ENCODE results near the gene CFAP58. TPM values are rescaled to one million over a fixed set of nuclear protein-coding genes. Genes with fewer than 3 reads are reported as not detected.

CFAP58 gene
- total RNA-seq, 2 experiments from 2014 or later: 0.24 to 0.47 TPM

- no peak overlapping the region for H3K4me3 Mint-ChIP-seq
- POLR2A ChIA-PET: interaction anchor here (0.6 to 2.2 kb wide), 6 partner anchors 8 to 54 kb away, joined by 3 to 24 read pairs (median 4); partner anchors contain the start of gene ITPRIP
Measured at GRCh38 chr10:104330168-104331110, 23.2 kb upstream of the CFAP58 start.

GRCh38 chr10:104331208-104331838 is 22.3 kb upstream of the CFAP58 start:
- CTCF ChIA-PET: interaction anchor here (1.7 to 6.5 kb wide), 4 partner anchors 15 to 57 kb away, joined by 3 to 53 read pairs (median 22); partner anchors contain the start of gene CFAP58
- DNase-seq (no peak), ATAC-seq (no peak)
- no peak overlapping the region for H3K27ac Mint-ChIP-seq
- no peaks in the 10 kb centered on the region for H3K9me3 Mint-ChIP-seq (ENCODE audit: insufficient read depth)
- no peak overlapping the region for H3K4me3 Mint-ChIP-seq
- POLR2A ChIA-PET: no interaction called here
- H3K27me3 Mint-ChIP-seq (ENCODE audit: low read depth): no peaks in the 10 kb centered on the region
- H3K36me3 Mint-ChIP-seq (ENCODE audit: low read depth): peaks cover 39% of the 10 kb centered on the region
- peaks cover 97% of the 10 kb centered on the region for H3K4me1 Mint-ChIP-seq (ENCODE audit: low read depth)

More at GRCh38 chr10:104330168-104331110, 23.2 kb upstream of the CFAP58 start:
- Mint-ChIP-seq H3K27ac (peak overlapping the region; percentile 91), H3K27me3 (ENCODE audit: low read depth) (no peaks in the 10 kb centered on the region), H3K4me1 (ENCODE audit: low read depth) (peaks cover 98% of the 10 kb centered on the region), H3K9me3 (ENCODE audit: insufficient read depth) (no peaks in the 10 kb centered on the region), H3K36me3 (ENCODE audit: low read depth) (peaks cover 44% of the 10 kb centered on the region)
- ATAC-seq (no peak), DNase-seq (no peak)
- CTCF ChIA-PET: interaction anchor here (1.0 to 6.5 kb wide), 11 partner anchors 8 to 70 kb away, joined by 3 to 53 read pairs (median 4); partner anchors contain the start of genes CFAP58 and ITPRIP

DNA sequence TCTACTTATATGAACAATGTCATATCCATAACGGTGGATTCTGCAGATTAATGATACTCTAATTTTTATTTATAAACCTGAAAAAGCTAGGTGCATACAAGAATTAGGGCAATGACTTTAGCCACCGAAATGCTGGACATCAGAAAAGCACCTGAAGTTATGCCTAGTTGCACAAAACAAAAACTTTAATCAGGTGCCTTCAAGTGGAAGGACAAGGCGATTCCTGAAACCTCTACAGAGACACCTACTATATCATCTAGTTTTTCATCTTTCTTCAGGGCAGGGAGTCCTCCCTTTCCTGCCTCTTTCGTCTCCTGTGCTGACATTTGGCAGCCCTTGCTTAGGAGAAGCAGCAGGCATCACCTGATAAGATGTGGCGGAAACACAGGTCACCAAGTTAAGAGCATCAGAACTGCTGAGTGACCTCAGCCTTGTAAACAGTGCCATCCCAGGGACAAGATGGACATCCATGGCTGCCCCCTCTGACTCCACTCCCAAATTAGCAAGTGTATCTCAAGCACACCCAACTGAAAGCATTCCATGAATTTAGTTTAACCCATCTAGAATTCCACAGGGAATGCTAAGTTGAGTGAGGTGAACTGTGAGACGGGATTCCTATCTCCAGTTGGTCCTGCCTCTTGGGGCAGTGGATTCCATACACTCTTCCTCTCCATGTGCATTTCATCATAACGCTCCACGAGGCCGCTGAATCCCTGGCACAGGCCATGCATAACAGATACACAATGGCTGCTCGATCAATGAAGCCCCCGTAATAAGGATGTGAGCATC is 21.2 kb upstream of the CFAP58 start:
- DNase-seq: no peak
- Mint-ChIP-seq H3K27ac (peak overlapping the region; percentile 86), H3K4me3 (peak overlapping the region; percentile 49), H3K27me3 (ENCODE audit: low read depth) (no peaks in the 10 kb centered on the region), H3K36me3 (ENCODE audit: low read depth) (peaks cover 39% of the 10 kb centered on the region), H3K9me3 (ENCODE audit: insufficient read depth) (no peaks in the 10 kb centered on the region), H3K4me1 (ENCODE audit: low read depth) (peaks cover 89% of the 10 kb centered on the region)
- ATAC-seq: no peak
- CTCF ChIA-PET: interaction anchor here (1.1 to 6.5 kb wide), 5 partner anchors 19 to 58 kb away, joined by 3 to 53 read pairs (median 30); partner anchors contain the start of gene CFAP58
- POLR2A ChIA-PET: no interaction called here

GRCh38 chr10:104333032-104333727 is 20.5 kb upstream of the CFAP58 start:
- peak overlapping the region; percentile 49 for H3K4me3 Mint-ChIP-seq
- CTCF ChIA-PET: interaction anchor here (0.6 to 4.5 kb wide), 7 partner anchors 14 to 60 kb away, joined by 3 to 30 read pairs (median 4); partner anchors contain the start of gene CFAP58
- POLR2A ChIA-PET: no interaction called here
- H3K9me3 Mint-ChIP-seq (ENCODE audit: insufficient read depth): no peaks in the 10 kb centered on the region
- ATAC-seq (peak; percentile 20), DNase-seq (peak; percentile 81)
- H3K36me3 Mint-ChIP-seq (ENCODE audit: low read depth): peaks cover 38% of the 10 kb centered on the region
- H3K27me3 Mint-ChIP-seq (ENCODE audit: low read depth): no peaks in the 10 kb centered on the region
- peaks cover 82% of the 10 kb centered on the region for H3K4me1 Mint-ChIP-seq (ENCODE audit: low read depth)
- H3K27ac Mint-ChIP-seq: peak overlapping the region; percentile 86

- POLR2A ChIA-PET: no interaction called here
- DNase-seq: no peak
- peak overlapping the region; percentile 86 for H3K27ac Mint-ChIP-seq
Measured at GRCh38 chr10:104333728-104334373, 19.8 kb upstream of the CFAP58 start.

DNA sequence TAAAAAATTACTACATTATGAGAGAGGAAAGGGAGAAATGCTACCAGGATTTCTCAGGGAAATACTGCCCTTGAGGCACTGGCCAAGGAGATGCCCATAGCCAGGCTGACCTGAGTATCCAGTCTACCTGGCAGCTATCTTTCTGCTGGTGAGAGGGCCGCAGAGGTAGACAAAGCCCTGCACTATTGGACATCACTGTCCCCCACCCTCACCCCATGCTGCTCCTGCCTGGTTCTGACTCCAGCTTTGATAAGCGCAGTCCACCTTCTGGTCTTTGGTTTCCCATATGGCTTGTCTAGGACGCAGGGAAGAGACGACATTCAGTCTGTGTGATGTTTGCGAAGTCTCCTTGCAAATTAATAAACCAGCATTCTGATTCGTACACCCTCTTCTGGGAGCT is 19.1 kb upstream of the CFAP58 start:
- peaks cover 35% of the 10 kb centered on the region for H3K36me3 Mint-ChIP-seq (ENCODE audit: low read depth)
- peak overlapping the region; percentile 40 for H3K27ac Mint-ChIP-seq
- H3K4me1 Mint-ChIP-seq (ENCODE audit: low read depth): peaks cover 75% of the 10 kb centered on the region
- no peak for ATAC-seq
- no peaks in the 10 kb centered on the region for H3K9me3 Mint-ChIP-seq (ENCODE audit: insufficient read depth)
- POLR2A ChIA-PET: no interaction called here
- CTCF ChIA-PET: interaction anchor here (1.0 to 4.5 kb wide), 5 partner anchors 13 to 43 kb away, joined by 5 to 30 read pairs (median 6); partner anchors contain the start of gene CFAP58
- no peak for DNase-seq
- H3K4me3 Mint-ChIP-seq: no peak overlapping the region
- H3K27me3 Mint-ChIP-seq (ENCODE audit: low read depth): peaks cover under 1% of the 10 kb centered on the region

More at GRCh38 chr10:104333728-104334373, 19.8 kb upstream of the CFAP58 start:
- Mint-ChIP-seq H3K27me3 (ENCODE audit: low read depth) (no peaks in the 10 kb centered on the region), H3K4me3 (peak overlapping the region; percentile 49), H3K9me3 (ENCODE audit: insufficient read depth) (no peaks in the 10 kb centered on the region), H3K36me3 (ENCODE audit: low read depth) (peaks cover 38% of the 10 kb centered on the region), H3K4me1 (ENCODE audit: low read depth) (peaks cover 75% of the 10 kb centered on the region)
- CTCF ChIA-PET: interaction anchor here (0.6 to 4.5 kb wide), 9 partner anchors 14 to 61 kb away, joined by 3 to 30 read pairs (median 5); partner anchors contain the start of gene CFAP58
- no peak for ATAC-seq

DNA sequence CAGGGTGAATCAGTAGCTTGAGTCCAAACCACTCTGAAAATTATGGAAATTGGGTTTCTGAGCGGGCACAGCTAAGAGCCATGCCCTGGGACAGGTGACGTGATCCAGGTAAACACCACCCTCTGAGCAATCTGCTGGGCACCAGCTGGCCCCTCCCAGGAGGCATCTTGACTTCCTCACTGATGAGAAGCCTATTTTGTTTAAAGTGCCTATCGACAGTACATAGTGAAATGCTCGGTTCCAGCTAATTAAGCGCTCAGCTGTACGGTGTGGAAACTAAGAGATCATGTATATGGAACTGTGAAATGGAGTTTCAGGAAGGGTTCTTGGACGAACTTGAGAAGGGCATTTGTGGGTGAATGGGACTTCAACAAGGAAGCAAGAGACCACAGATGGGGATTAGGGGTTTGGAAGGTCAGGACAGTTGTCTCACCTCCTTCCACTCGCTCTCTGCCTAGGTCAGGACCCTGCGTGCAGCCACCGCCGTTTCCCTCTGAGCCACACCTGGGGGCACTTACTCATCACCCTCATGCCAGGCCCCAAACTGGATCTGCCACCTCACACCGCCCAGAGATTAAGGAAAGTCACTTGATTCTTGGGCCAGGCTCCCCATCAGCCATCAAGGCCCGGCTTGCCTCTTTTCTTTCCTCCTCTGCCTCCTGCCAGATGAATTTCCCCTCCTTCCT is 18.5 kb upstream of the CFAP58 start:
- Mint-ChIP-seq H3K27ac (peak overlapping the region; percentile 54), H3K4me1 (ENCODE audit: low read depth) (peaks cover 74% of the 10 kb centered on the region), H3K9me3 (ENCODE audit: insufficient read depth) (no peaks in the 10 kb centered on the region), H3K4me3 (peak overlapping the region; percentile 30), H3K36me3 (ENCODE audit: low read depth) (peaks cover 35% of the 10 kb centered on the region), H3K27me3 (ENCODE audit: low read depth) (peaks cover 4% of the 10 kb centered on the region)
- ChIA-PET CTCF (interaction anchor here (1.0 to 5.2 kb wide), 10 partner anchors 8 to 61 kb away, joined by 3 to 31 read pairs (median 6); partner anchors contain the start of gene CFAP58), POLR2A (no interaction called here)
- no peak for DNase-seq
- no peak for ATAC-seq

DNA sequence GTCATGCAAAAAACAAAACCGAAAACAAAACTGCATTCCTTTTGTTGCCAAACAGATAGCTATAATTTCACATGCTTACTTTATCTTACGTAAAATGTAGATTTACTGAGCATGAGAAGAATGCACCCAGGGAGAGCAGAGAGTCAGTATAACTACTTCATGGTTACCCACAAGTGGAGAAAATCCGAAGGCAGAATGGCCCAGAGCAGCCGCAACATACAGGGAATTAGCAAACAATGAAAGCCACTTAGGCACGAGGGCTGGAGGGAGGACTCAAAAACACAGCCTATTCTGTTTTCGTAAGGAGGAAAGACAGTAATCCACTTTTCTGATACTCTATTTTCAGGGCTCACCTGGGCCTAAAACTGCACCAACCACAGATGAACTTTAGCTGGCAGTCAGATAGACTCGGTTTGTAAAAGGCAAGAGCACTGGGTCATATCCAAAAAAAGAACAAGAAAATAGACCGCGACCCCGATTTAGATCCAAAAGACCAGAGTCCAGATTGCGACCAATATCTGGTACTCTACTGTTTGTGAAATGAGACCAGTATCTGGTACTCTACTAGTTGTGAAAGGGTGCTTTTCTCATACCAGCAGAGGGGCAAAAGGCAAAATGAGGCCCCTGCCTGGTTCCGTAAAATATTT is 16.7 kb upstream of the CFAP58 start:
- CTCF ChIA-PET: interaction anchor here (0.6 to 5.2 kb wide), 17 partner anchors 7 to 68 kb away, joined by 3 to 45 read pairs (median 5); partner anchors contain the start of gene GSTO2
- no peaks in the 10 kb centered on the region for H3K9me3 Mint-ChIP-seq (ENCODE audit: insufficient read depth)
- peaks cover 7% of the 10 kb centered on the region for H3K27me3 Mint-ChIP-seq (ENCODE audit: low read depth)
- no peak for ATAC-seq
- DNase-seq: no peak
- peaks cover 59% of the 10 kb centered on the region for H3K4me1 Mint-ChIP-seq (ENCODE audit: low read depth)
- peaks cover 24% of the 10 kb centered on the region for H3K36me3 Mint-ChIP-seq (ENCODE audit: low read depth)
- peak overlapping the region; percentile 94 for H3K4me3 Mint-ChIP-seq
- peak overlapping the region; percentile 100 for H3K27ac Mint-ChIP-seq
- POLR2A ChIA-PET: interaction anchor here (0.7 to 4.4 kb wide), 7 partner anchors 8 to 70 kb away, joined by 3 to 50 read pairs (median 12); partner anchors contain the start of gene CFAP58

- H3K27ac Mint-ChIP-seq: peak overlapping the region; percentile 100
- peaks cover 23% of the 10 kb centered on the region for H3K36me3 Mint-ChIP-seq (ENCODE audit: low read depth)
- peaks cover 10% of the 10 kb centered on the region for H3K27me3 Mint-ChIP-seq (ENCODE audit: low read depth)
- DNase-seq (no peak), ATAC-seq (peak; percentile 43)
- peak overlapping the region; percentile 94 for H3K4me3 Mint-ChIP-seq
- H3K4me1 Mint-ChIP-seq (ENCODE audit: low read depth): peaks cover 55% of the 10 kb centered on the region
- CTCF ChIA-PET: interaction anchor here (0.6 to 5.2 kb wide), 16 partner anchors 8 to 216 kb away, joined by 3 to 45 read pairs (median 6); partner anchors contain the start of genes CFAP58, GSTO2 and SFR1
- POLR2A ChIA-PET: interaction anchor here (0.8 to 4.4 kb wide), 18 partner anchors 8 to 421 kb away, joined by 3 to 50 read pairs (median 6); partner anchors contain the start of genes CFAP58, GSTO1 and GSTO2
- no peaks in the 10 kb centered on the region for H3K9me3 Mint-ChIP-seq (ENCODE audit: insufficient read depth)
Measured at GRCh38 chr10:104337521-104337984, 16.1 kb upstream of the CFAP58 start.
